HL-60/S4 (cell line): ENCODE results near the gene HDGF.

Experiments used
- in situ Hi-C: fragments of 300-500 bp; cut with MboI; formaldehyde crosslinking; loops from 2 replicates; pipeline ENCODE4 v1.14.3; 2022; ENCODE audit warnings: low sequenced_read_pairs

Gene HDGF

DNA sequence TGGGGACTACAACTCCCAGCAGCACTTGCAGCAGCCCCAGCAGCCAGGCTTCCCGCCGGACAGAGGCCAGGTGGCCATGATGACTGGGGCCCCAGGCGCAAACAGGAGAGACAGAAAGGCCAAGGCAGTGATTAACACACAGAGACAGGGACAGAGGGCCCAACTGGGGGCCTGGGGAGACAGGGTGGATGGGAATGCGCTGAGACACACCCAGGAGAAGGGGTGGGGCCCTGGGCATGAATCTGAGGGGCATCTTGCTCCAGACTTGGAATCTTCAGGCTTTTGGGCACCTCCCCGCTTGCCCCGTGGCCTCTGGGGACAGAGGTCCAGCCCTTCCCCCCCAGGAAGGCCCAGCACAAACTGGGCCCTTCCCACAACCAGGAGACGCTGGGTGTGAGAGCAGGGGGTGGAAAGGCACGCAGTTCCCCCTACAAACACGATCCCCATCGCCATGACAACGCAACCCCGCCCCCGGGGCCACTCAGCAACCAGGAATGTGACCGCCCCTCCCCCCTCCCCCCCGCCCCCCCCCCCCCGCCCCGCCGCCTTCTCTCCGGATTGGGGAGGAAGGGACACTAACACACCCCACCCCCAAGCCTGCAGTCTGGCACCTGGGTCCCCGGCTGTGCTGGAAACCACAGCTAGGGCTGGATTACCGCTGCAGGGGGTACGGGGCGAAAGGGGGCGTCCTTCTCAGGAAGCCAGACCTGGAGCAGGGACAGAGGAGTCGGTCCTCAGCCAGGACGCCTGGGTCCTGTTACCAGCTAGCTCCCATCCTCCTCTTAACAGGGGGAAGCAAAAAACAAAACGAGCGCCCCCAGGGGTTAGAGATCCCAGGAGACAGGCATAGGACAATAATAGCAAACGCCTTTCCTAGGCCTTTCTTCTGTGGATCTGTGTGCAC, 4.5 kb downstream of the HDGF start:
- in situ Hi-C loops = no loop called here

GRCh38 chr1:156746406-156746727, 5.1 kb downstream of the HDGF start:
- in situ Hi-C loops = no loop called here

DNA sequence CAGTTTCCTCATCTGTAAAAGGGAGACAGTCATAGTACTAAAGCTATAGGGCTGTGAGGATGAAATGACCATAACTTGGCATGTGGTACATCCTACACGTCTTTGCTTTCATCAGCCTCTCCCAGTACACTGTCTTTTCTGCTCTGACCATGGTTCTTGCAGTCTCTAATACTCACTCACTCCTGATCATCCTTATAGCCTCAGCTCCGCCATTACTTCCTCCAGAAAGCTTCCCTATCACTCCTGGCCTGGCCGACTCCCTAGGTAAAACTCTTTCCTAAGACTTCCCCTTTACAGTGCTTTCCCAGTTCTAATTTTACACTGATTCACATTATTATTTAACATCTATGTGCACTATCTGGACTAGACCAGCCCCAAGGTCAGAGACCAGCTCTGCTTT, 5.6 kb downstream of the HDGF start:
- in situ Hi-C loops = no loop called here

DNA sequence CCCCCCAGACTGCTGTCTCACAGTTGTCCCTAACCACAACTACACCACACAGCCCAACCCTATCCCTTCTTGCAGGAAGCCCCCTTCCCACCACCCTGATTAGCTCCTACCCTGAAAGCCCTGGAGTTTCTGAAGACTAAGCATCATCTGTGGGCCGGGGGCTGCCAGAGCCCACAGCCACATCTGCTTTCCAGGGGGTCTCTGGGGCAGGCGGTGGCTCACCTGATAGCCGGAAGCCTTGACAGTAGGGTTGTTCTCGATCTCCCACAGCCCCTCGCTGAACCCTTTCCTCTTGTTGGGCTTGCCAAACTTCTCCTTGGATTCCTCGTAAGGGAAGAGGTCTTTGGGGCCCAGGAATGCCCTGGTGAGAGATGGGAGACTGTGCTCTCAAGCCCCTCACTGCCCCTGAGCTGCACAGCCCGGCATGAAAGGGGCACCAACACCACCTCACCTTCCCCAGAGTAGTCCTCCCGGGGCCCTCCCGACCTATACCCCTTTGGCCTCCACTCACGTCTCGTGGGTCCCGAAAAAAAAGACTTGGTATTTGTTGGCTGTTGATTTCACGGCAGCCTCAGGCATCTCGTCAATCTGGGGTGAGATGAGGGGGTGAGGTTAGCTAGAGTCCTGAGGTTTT, 6.6 kb downstream of the HDGF start:
- in situ Hi-C loops = no loop called here

DNA sequence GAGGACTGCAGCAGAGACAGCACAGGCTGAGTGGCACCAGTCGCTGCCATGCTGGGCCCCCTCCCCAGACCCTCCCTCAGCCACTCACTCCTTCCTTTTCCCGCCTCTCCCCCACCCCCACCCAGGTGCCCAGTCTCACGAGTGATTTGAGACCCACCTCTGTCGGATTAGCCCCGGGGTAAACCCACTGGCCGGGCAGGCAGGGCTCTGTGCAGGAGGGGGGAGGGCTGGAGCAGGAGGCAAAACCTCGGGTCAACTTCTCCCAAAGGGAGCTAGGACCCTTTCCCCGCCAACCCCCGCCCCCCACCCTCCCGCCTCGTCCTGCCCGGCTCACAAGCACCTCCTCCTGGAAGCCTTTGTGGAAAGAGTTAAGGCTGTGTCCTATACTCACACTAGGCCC, 7.1 kb downstream of the HDGF start:
- in situ Hi-C loops = no loop called here

DNA sequence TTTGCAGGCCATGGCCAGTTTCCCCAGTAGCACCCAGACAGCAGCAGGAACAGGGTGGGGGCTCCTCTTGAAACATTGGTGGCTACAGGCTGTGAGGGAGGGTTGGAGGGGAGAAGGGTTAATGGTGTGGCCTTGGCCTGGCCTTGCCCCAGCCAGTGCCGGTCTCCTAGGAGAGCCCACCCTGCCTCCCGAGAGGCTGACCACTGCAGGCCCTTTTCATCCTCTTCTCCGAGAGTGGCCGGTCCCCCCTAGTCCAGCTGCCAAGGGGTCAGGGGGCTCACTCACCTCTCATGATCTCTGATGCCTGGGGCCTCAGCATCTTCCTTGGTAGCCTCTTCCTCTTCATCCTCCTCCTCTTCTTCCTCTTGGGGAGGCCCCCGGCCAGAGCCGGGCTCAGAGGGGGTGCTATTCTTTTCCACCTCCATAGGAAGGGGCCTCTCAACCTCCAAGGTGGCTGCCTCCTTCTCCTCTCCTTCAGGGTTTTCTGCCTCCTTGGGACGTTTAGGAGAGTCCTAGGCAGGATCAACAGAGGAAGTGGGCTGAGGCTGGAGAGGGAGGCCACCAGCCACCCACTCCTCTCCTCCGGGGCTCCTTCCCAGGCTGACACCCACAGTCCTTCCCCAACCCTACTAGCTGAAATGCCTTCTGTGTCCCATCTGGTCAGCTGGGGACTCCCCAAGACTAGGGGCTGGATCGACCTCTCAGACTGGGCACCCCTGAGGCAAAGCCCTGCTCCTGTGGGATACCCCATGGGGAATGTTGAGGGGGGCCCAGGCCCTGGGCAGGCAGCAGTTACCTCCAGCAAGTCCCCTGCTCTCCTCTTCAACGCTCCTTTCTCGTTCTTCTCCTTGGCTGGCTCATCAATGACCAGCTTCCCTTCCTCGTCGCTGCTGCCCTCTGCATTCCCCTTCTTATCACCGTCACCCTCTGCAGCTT, 7.8 kb downstream of the HDGF start:
- in situ Hi-C loops = no loop called here

DNA sequence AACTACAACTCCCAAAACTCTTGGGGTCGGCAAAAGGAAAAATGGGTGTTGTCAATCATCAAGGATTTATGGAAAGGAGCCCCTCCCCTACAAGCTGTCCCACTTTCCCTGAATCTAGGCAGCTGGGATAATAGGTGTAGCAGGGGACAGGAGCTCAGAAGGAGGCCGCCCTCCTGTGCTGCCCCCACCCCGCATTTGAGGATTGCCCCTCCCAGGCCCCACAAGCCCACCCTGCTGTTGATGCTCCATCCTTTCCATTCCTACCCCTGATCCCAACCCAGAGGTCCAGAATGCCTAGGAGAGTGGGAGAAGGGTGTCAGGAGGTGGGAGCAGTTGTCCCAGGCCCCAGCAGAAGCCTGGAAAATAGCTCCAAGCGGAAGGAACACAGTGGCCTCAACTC, 8.7 kb downstream of the HDGF start:
- in situ Hi-C loops = no loop called here

DNA sequence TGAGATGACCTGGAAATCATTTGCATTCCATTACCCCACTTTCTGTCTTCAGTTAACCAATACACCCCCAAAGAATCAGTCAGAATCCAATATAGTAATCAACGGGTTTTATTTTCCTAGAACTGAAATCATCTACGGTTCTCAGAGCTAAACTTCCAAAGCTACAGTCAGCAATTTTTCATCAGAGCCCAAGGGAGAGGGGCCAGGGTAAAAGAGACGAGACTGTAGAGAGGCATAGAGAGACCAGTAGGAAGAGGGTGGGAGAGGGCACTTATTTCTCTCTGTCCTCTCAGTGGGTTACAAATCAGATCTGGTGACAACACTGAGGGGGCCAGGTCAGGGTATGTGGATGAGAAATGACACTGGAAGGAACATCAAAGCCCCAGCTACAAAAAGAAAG, 9.5 kb downstream of the HDGF start:
- in situ Hi-C loops = no loop called here

DNA sequence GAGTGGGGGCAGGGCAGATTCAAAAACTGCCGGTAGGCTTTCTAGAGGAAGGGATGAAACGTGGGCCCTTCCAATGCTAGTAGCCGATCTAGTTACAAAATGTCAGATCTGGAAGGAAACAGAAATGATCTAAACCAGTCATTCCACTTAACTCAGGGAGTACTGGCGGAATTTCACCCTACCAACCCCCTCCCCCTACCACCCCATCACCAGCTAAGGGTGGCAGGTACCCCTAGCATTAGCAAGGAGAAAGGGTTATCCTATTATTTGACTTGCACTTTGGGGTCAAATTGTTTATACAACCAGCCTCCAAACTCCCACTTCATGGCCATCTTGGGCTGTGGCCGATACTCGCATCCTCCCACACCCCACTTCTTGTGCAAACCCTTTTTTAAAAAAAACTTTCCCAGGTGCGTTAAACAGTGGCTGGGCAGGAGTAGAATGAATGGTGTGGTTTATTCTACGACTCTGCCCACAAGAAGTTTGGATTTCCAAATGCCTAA, 9.9 kb downstream of the HDGF start:
- in situ Hi-C loops = no loop called here

DNA sequence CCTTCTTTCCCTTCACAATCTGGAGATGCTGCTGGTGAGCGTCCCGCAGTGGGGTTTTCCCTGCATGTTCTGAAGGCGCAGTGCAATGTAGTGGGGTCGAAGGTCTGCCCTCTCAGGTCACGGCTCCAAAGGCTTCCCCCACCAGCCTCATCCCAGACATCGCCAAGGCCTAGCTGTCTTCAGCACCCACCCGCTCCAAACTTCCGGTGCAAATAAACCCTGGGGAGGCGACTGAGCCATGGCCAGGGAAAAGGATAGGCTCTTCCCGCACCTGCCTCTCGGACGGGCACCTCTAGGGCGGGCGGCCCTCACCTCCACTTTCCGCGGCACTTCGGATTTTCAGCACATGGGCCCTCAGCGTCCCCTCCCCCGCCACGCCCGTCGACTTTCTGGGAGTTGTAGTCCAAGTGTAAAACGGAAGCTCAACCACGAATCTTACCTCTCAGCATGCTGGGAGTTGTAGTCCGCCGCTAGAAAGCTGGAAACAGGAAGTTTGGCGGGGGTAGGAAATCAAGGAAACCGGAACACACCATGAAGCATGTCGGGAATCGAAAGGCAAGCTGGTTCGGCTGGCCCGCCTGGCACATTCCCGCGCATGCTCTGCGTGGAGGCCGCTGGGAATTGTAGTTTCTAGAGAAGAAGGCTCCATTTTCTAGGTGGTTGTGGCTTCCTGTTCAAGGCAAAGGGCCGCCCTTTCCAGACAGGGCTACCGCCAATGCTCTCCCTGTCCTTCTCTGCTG, 10.6 kb downstream of the HDGF start, which contains the start of gene MRPL24:
TSS of gene MRPL24 (minus strand) at position 348 of the 740 bp plus-strand sequence. CDS start 2,384 bp downstream, outside the sequence.
- in situ Hi-C loops = no loop called here

- in situ Hi-C loops = no loop called here
Observed at GRCh38 chr1:156740237-156740740, 11.2 kb downstream of the HDGF start.

- in situ Hi-C loops = no loop called here
Observed at GRCh38 chr1:156738916-156739315, 12.6 kb downstream of the HDGF start.

DNA sequence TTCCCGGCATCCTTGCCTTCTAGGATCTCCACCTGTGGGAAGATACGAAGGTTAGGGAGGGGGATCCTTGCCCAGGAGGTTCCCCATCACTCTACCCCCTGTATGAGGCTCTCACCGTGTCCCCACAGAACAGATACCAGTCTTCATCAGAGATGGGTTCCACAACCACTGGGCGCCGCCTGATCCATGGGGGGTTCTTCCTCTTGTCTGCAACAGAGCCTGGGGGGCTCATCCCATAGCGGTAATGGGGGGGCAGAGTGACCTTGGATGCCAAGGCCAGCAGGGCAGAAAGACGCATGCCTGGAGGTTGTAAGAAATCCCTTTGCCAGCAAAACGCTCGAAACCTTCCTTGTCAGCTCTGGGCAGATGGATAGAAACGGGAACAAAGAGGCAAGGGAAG, 13.1 kb downstream of the HDGF start:
- in situ Hi-C loops = no loop called here

DNA sequence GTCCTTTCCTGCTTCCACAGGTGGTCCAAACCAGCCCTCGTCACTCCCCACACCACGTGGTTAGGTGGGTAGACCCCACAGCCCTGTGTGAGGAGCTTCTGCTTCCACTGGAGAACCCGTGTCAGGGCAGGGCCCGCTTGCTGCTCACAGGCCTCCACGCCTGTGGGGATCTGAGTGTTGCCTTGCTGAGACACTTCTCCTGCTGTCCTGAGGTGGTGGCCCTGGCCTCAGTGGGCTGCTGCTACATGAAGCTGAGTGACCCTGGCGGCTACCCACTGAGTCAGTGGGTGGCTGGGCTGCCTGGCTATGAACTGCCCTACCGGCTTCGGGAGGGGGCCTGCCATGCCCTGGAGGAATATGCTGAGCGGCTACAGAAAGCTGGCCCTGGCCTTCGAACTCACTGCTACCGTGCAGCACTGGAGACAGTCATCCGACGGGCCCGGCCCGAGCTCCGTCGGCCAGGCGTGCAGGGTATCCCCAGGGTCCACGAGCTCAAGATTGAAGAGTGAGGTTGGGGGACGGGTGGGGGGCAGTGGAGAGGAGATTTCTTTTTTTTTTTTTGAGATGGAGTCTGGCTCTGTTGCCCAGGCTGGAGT, 17.4 kb downstream of the HDGF start:
- in situ Hi-C loops = no loop called here

GRCh38 chr1:156728599-156729462, 22.6 kb downstream of the HDGF start, which contains the start of gene ISG20L2:
TSS of gene ISG20L2 (minus strand) at chr1:156728766. CDS start at chr1:156727652, 1,114 bp downstream.
- in situ Hi-C loops = no loop called here

- in situ Hi-C loops = no loop called here
Observed at GRCh38 chr1:156727926-156728598, 23.4 kb downstream of the HDGF start, which contains the start of gene METTL25B. TSS of gene METTL25B (plus strand) at chr1:156728469. CDS start at chr1:156729105, 636 bp downstream.

- in situ Hi-C loops = no loop called here
Observed at GRCh38 chr1:156727492-156727891, 24.0 kb downstream of the HDGF start.
